ENCODE results near the gene YRDC.

YRDC gene

GRCh38 chr1:37761416-37762095 is 46.5 kb downstream of the YRDC start:
- no peak for TF ChIP-seq CTCF (IDR thresholded peaks at IDR 0.05; ENCODE audit: borderline replicate concordance, insufficient read depth, low read depth, low read length)
- H3K4me3 ChIP-seq (ENCODE audit: low read depth, low read length), result no peak overlapping the region

- H3K4me3 ChIP-seq (ENCODE audit: low read depth, low read length), result no peak overlapping the region
- TF ChIP-seq CTCF (IDR thresholded peaks at IDR 0.05; ENCODE audit: borderline replicate concordance, insufficient read depth, low read depth, low read length), result no peak
These were observed 48.6 kb downstream of the YRDC start for GRCh38 chr1:37759451-37759850.

- H3K4me3 ChIP-seq (ENCODE audit: low read depth, low read length), result no peak overlapping the region
- TF ChIP-seq CTCF (IDR thresholded peaks at IDR 0.05; ENCODE audit: borderline replicate concordance, insufficient read depth, low read depth, low read length), result no peak
These were observed 52.0 kb downstream of the YRDC start for GRCh38 chr1:37755951-37756560.

- H3K4me3 ChIP-seq (ENCODE audit: low read depth, low read length), result no peak overlapping the region
These were observed 52.7 kb downstream of the YRDC start for GRCh38 chr1:37755290-37755689.

GRCh38 chr1:37753473-37754321 is 54.3 kb downstream of the YRDC start:
- TF ChIP-seq CTCF (IDR thresholded peaks at IDR 0.05; ENCODE audit: borderline replicate concordance, insufficient read depth, low read depth, low read length), result no peak
- no peak overlapping the region for H3K4me3 ChIP-seq (ENCODE audit: low read depth, low read length)

More at GRCh38 chr1:37755290-37755689, 52.7 kb downstream of the YRDC start:
- TF ChIP-seq CTCF (IDR thresholded peaks at IDR 0.05; ENCODE audit: borderline replicate concordance, insufficient read depth, low read depth, low read length), result no peak
